Muscle of leg (tissue), 11 donors: ENCODE results near the gene PRSS57. TPM values are rescaled to one million over a fixed set of nuclear protein-coding genes. Genes with fewer than 3 reads are reported as not detected.
A peak's percentile ranks its signal among the peaks of the same experiment; 100 is the strongest.

Experiments used
- DNase-seq: peaks from one replicate; pipeline ENCODE4 v3.0.0; 2013
- H3K27ac ChIP-seq: one replicate; pipeline ENCODE4 v1.5.1; 2013; ENCODE audit warnings: mild to moderate bottlenecking, low read length, control low read depth
- H3K27me3 ChIP-seq: one replicate; pipeline ENCODE4 v1.6.1; 2013; ENCODE audit warnings: low read length; ENCODE audit not compliant: control insufficient read depth, insufficient read depth
- H3K36me3 ChIP-seq: one replicate; pipeline ENCODE4 v1.6.1; 2013; ENCODE audit warnings: low read length; ENCODE audit not compliant: control insufficient read depth, insufficient read depth
- H3K4me1 ChIP-seq: one replicate; pipeline ENCODE4 v1.6.1; 2013; ENCODE audit warnings: low read length; ENCODE audit not compliant: control insufficient read depth, insufficient read depth
- H3K4me3 ChIP-seq: one replicate; pipeline ENCODE4 v1.5.1; 2013; ENCODE audit warnings: low read length, control low read depth
- H3K9me3 ChIP-seq: replicated peaks from 2 replicates; pipeline ENCODE4 v1.6.1; 2013; ENCODE audit warnings: low read depth, low read length; ENCODE audit not compliant: control insufficient read depth
- WGBS: methylation state at CpG from one replicate; pipeline ENCODE4 v1.1.5; 2013; ENCODE audit warnings: missing lambda C conversion rate; ENCODE audit not compliant: insufficient coverage; 5-methylcytosine and 5-hydroxymethylcytosine counted together
- polyA plus RNA-seq, 8 donors: library from polyadenylated mRNA; unstranded; fragments of 120-200 nt; gene quantifications; one replicate each; pipeline versions ENCODE4 v1.2.1 to v1.2.3, GENCODE V29; 2013; ENCODE audit warnings: inconsistent platforms in 1 of 8, low replicate concordance in 1 of 8; ENCODE audit not compliant: insufficient read length in 8 of 8, insufficient read depth in 1 of 8
- total RNA-seq: library from RNA; stranded (reverse); fragments of 120-200 nt; gene quantifications from one replicate; pipeline ENCODE4 v1.2.4, GENCODE V29; 2013

Gene PRSS57
- total and polyA plus RNA-seq, 9 donors = 0.04 to 1.2 (median 0.30) TPM; not detected in 1

GRCh38 chr19:658916-659839 is 36.1 kb downstream of the PRSS57 start:
- 75% methylated on average over 40 of the region's 50 CpGs for WGBS
- Histone ChIP-seq H3K27me3 (no peaks in the 10 kb centered on the region), H3K4me1 (peaks cover 53% of the 10 kb centered on the region), H3K4me3 (no peak overlapping the region), H3K9me3 (no peaks in the 10 kb centered on the region), H3K36me3 (peaks cover 5% of the 10 kb centered on the region), H3K27ac (no peak overlapping the region)
- DNase-seq = no peak

GRCh38 chr19:658059-658839 is 37.0 kb downstream of the PRSS57 start:
- Histone ChIP-seq H3K27me3 (no peaks in the 10 kb centered on the region), H3K9me3 (no peaks in the 10 kb centered on the region), H3K36me3 (peaks cover 13% of the 10 kb centered on the region), H3K4me3 (no peak overlapping the region), H3K4me1 (peaks cover 52% of the 10 kb centered on the region), H3K27ac (no peak overlapping the region)
- no peak for DNase-seq
- 78% methylated on average over 33 of the region's 33 CpGs for WGBS

GRCh38 chr19:657611-658010 is 37.6 kb downstream of the PRSS57 start:
- H3K36me3 ChIP-seq = peaks cover 19% of the 10 kb centered on the region

GRCh38 chr19:656751-657559 is 38.3 kb downstream of the PRSS57 start:
- Histone ChIP-seq H3K4me3 (no peak overlapping the region), H3K9me3 (no peaks in the 10 kb centered on the region), H3K27ac (no peak overlapping the region), H3K27me3 (no peaks in the 10 kb centered on the region), H3K4me1 (peaks cover 48% of the 10 kb centered on the region), H3K36me3 (peaks cover 26% of the 10 kb centered on the region)
- DNase-seq = no peak
- 82% methylated on average over 34 of the region's 43 CpGs for WGBS

More at GRCh38 chr19:657611-658010, 37.6 kb downstream of the PRSS57 start:
- DNase-seq = no peak
- Histone ChIP-seq H3K27me3 (no peaks in the 10 kb centered on the region), H3K4me1 (peaks cover 52% of the 10 kb centered on the region), H3K9me3 (no peaks in the 10 kb centered on the region), H3K27ac (no peak overlapping the region), H3K4me3 (no peak overlapping the region)
- 86% methylated on average over 19 of the region's 19 CpGs for WGBS

- peaks cover 36% of the 10 kb centered on the region for H3K4me1 ChIP-seq
- 71% methylated on average over 17 of the region's 17 CpGs for WGBS
- H3K4me3 ChIP-seq = no peak overlapping the region
- H3K9me3 ChIP-seq = no peaks in the 10 kb centered on the region
- no peak overlapping the region for H3K27ac ChIP-seq
- no peak for DNase-seq
- peaks cover 34% of the 10 kb centered on the region for H3K36me3 ChIP-seq
- H3K27me3 ChIP-seq = no peaks in the 10 kb centered on the region
These were observed 39.6 kb downstream of the PRSS57 start for GRCh38 chr19:655691-656090.

GRCh38 chr19:653425-653824 is 41.8 kb downstream of the PRSS57 start:
- peak overlapping the region; percentile 59 for H3K27ac ChIP-seq
- peaks cover 22% of the 10 kb centered on the region for H3K4me1 ChIP-seq
- no peaks in the 10 kb centered on the region for H3K9me3 ChIP-seq
- H3K4me3 ChIP-seq = no peak overlapping the region
- no peak for DNase-seq
- no peaks in the 10 kb centered on the region for H3K27me3 ChIP-seq
- WGBS = 79% methylated on average over 16 of the region's 17 CpGs
- H3K36me3 ChIP-seq = peaks cover 51% of the 10 kb centered on the region

GRCh38 chr19:652467-653389 is 42.5 kb downstream of the PRSS57 start:
- H3K36me3 ChIP-seq = peaks cover 51% of the 10 kb centered on the region

GRCh38 chr19:651991-652390 is 43.3 kb downstream of the PRSS57 start:
- Histone ChIP-seq H3K4me1 (peaks cover 14% of the 10 kb centered on the region), H3K4me3 (no peak overlapping the region), H3K27me3 (no peaks in the 10 kb centered on the region), H3K36me3 (peaks cover 54% of the 10 kb centered on the region), H3K9me3 (no peaks in the 10 kb centered on the region), H3K27ac (no peak overlapping the region)
- no peak for DNase-seq
- 81% methylated on average over 18 of the region's 24 CpGs for WGBS

More at GRCh38 chr19:652467-653389, 42.5 kb downstream of the PRSS57 start:
- 93% methylated on average over 46 of the region's 54 CpGs for WGBS
- no peak overlapping the region for H3K27ac ChIP-seq
- no peak for DNase-seq
- H3K27me3 ChIP-seq = no peaks in the 10 kb centered on the region
- H3K4me3 ChIP-seq = no peak overlapping the region
- no peaks in the 10 kb centered on the region for H3K9me3 ChIP-seq
- H3K4me1 ChIP-seq = peaks cover 20% of the 10 kb centered on the region
